ENCODE measurements around the gene PDLIM1.
"Not testable (repeated sequence)": the region's sequence is repeated elsewhere in the genome, so short reads cannot be mapped to it uniquely, and the experiment has no call there.

PDLIM1 gene

GRCh38 chr10:95262763-95263518, 27.9 kb downstream of the PDLIM1 start:
- DNase-seq = no peak

GRCh38 chr10:95261926-95262325, 28.9 kb downstream of the PDLIM1 start:
- DNase-seq = no peak

- DNase-seq = no peak
Measured at GRCh38 chr10:95260909-95261552, 29.8 kb downstream of the PDLIM1 start.

DNA sequence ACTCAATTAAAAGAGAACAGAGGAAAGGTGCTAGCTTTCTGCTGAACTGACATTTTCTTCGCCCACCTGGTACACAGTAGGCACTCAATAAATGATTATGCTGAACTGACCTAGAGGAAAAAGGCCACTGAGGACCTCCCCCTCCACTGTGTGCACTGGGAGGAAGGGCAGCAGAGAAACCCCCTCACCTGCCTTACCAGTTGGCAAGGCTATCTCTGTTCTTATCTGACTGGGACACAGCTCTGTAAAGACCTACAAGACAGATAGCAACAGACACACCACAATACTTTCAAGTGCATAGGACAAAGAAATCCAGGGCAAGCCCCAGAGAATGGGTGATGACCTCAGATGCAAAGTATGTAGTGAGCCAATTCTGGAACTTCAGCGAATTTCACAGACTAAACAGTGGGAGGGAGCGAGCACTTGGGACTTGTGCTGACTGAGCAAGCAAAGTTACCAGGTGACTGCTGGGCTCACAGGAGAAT, 30.4 kb downstream of the PDLIM1 start:
- no peak for DNase-seq

DNA sequence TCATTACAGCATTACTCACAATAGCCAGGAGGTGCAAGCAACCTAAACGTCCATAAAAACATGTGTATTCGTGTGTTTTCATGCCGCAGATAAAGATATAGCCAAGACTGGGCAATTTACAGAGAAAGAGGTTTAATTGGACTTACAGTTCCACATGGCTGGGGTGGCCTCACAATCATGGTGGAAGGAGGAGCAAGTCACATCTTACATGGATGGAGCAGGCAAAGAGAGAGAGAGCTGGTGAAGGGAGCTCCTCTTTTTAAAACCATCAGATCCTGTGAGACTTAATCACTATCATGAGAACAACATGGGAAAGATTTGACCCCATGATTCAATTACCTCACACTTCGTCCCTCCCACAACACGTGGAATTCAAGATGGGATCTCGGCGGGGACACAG, 33.0 kb downstream of the PDLIM1 start:
- DNase-seq = no peak

- DNase-seq = no peak
Measured at GRCh38 chr10:95256268-95256667, 34.5 kb downstream of the PDLIM1 start.

GRCh38 chr10:95254629-95255028, 36.2 kb downstream of the PDLIM1 start:
- no peak for DNase-seq

DNA sequence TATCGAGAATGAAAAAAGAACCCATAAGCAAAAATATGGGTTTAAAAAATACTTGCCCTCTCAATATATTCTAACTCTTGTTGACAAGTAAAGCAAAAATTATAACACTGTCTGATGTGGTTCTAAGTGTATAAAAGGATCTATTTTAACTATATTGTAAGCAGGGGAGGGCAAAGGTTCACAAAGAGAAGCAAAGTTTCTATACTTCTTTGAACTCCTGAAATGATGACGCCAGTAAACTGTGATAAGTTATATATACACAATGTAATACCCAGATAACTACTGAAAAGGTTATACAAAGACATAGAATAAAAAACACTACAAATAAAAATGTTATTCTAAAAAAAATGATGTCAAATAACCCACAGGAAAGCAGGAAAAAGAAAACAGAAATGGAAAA, 37.1 kb downstream of the PDLIM1 start:
- DNase-seq = no peak

DNA sequence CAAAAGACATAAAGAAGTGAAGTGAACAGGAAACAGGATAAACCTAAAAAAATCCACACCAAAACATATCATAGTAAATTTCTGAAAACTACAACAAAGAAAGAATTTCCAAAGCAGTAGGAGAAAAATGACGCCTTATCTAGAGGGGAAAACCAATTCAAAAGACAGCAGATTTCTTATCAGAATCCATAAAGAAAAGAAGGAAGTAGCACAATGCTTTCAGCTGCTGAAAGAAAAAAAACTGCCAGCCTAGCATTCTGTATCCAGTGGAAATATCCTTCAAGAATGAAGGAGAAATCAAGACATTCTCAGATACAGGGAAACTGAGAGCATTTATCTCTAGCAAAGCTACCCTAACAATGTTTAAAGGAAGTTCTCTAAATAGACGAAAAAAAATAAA, 37.8 kb downstream of the PDLIM1 start:
- no peak for DNase-seq

GRCh38 chr10:95250856-95251255, 39.9 kb downstream of the PDLIM1 start:
- DNase-seq = no peak

- no peak for DNase-seq
Measured at GRCh38 chr10:95249467-95249866, 41.3 kb downstream of the PDLIM1 start.

GRCh38 chr10:95248989-95249388, 41.8 kb downstream of the PDLIM1 start:
- DNase-seq = no peak

DNA sequence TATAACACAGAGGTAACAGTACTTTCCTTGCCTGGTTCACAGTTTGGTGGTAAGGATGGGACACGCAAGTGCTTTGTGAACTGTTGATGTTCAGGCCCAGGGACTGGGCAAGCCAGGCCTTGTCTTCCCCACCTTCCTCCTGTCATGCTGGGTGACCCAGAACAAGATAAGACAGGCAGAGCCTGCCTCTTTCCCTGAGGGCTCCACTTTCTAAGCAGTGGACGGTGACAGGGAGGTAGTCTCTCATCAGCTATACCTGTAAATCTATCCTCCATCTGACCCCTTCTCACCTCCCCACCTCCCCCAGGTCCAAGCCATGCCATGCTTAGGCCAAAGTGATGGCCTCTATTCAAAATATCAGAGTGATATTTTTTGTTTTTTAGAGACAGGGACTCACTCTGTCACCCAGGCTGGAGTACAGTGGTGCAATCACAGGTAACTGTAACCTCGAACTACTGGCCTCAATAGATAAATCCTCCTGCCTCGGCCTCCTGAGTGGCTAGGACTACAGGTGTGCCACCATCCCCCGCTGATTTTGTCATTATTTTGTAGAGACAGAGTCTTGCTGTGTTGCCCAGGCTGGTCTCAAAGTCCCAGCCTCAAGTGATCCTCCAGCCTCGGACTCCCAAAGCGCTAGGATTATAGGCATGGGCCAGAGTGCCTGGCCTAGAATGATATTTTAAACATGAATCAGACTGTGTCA, 42.8 kb downstream of the PDLIM1 start:
- no peak for DNase-seq

- no peak for DNase-seq
Measured at GRCh38 chr10:95247200-95247880, 43.5 kb downstream of the PDLIM1 start.

DNA sequence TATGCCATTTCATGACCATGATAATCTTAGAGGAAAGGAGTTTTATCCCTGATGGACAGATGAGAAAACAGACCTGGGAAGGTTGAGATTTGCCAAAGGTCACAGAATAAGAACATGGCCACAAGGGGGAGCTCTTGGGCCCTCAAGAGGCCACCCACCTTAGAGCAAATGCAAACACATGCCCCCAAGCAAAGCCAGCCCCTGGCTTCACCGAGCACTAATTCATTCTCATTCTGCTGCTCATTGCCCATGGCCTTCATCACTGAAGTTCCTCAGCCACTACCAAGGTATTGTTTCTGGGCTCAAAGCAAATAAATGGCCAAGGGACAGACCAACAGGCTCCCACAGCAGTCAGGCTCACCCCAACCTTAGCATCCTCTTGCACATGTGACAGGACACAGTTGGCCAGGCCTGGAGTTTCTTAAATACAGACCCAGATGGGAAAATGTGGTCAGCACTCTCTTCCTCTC, 44.2 kb downstream of the PDLIM1 start:
- DNase-seq = peak; percentile 45

GRCh38 chr10:95245425-95246055, 45.3 kb downstream of the PDLIM1 start:
- no peak for DNase-seq

DNA sequence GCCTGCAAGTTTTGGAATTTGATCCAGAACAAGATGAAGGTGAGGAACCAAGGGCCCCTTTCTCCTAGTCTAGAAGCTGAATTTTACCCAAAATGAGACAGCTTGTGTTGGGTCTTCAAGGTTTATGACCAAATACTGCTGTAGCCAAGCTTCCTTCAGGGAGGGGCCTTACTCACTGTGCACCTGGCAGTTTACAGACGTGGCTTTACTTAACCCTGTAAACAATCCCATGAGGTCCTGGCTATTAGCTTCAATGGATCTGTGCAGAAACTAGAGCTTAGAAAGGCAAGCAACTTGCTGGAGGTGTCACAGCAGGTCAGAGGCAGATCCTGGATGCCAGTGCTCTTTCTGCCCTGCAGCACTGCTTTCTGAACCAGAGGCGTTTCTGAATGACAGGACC, 46.7 kb downstream of the PDLIM1 start:
- DNase-seq = no peak

DNA sequence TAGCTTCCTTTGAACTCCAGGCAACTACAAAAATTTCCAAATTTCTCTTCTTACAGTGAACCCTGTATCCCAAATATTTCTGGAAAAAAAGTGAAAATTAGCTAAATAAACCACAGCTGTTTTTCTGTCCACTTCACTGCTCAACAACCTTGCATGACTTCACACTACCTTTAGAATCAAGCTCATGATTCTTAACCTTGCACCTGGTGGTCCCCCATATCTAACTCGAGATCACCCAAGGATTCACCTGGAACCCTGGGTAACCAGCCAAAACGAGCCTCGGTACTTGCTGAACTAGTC, 47.5 kb downstream of the PDLIM1 start:
- DNase-seq = no peak

GRCh38 chr10:95242581-95243317, 48.1 kb downstream of the PDLIM1 start:
- DNase-seq = no peak

- DNase-seq = no peak
Measured at GRCh38 chr10:95241533-95241932, 49.3 kb downstream of the PDLIM1 start.

- DNase-seq = no peak
Measured at GRCh38 chr10:95240811-95241210, 50.0 kb downstream of the PDLIM1 start.

- DNase-seq = not testable (repeated sequence)
Measured at GRCh38 chr10:95240096-95240495, 50.7 kb downstream of the PDLIM1 start.

Measured in activated naive CD4-positive, alpha-beta T cell treated with anti-CD3 and anti-CD28 coated beads, Interleukin-2, amount 50 U/mL, for 16 hours (primary cell).